ENCODE measurements around the gene ZNF467. TPM values are rescaled to one million over a fixed set of nuclear protein-coding genes. Genes with fewer than 3 reads are reported as not detected.
A peak's percentile ranks its signal among the peaks of the same experiment; 100 is the strongest.

The ZNF467 gene
- total RNA-seq, 2 donors from 2014 or later: 0.37 to 0.53 TPM

GRCh38 chr7:149751043-149751775, 22.2 kb downstream of the ZNF467 start:
- H3K4me1 Mint-ChIP-seq (ENCODE audit: low read depth): no peaks in the 10 kb centered on the region
- H3K9me3 Mint-ChIP-seq: peaks cover 0 to 4% of the 10 kb centered on the region in 2 donors
- H3K27me3 Mint-ChIP-seq (ENCODE audit: low read depth): no peaks in the 10 kb centered on the region
- H3K36me3 Mint-ChIP-seq (ENCODE audit: insufficient read depth in 2 of 2): peaks cover 0 to 2% of the 10 kb centered on the region in 2 donors
- H3K4me3 Mint-ChIP-seq: no peak overlapping the region
- no peak for ATAC-seq (replicated peaks in 1 of 2)
- no peak for DNase-seq
- no peak overlapping the region for H3K27ac Mint-ChIP-seq

- no peaks in the 10 kb centered on the region for H3K4me1 Mint-ChIP-seq (ENCODE audit: low read depth)
- H3K36me3 Mint-ChIP-seq (ENCODE audit: insufficient read depth in 2 of 2): peaks cover 0 to 2% of the 10 kb centered on the region in 2 donors
- ATAC-seq (replicated peaks in 1 of 2) (no peak), DNase-seq (no peak)
- peaks cover 0 to 4% of the 10 kb centered on the region in 2 donors for H3K9me3 Mint-ChIP-seq
- H3K27me3 Mint-ChIP-seq (ENCODE audit: low read depth): no peaks in the 10 kb centered on the region
- no peak overlapping the region for H3K27ac Mint-ChIP-seq
- H3K4me3 Mint-ChIP-seq: no peak overlapping the region
Observed at GRCh38 chr7:149750122-149750845, 23.1 kb downstream of the ZNF467 start.

- no peaks in the 10 kb centered on the region for H3K4me1 Mint-ChIP-seq (ENCODE audit: low read depth)
- no peak for ATAC-seq (replicated peaks in 1 of 2)
- peaks cover 0 to 2% of the 10 kb centered on the region in 2 donors for H3K36me3 Mint-ChIP-seq (ENCODE audit: insufficient read depth in 2 of 2)
- H3K9me3 Mint-ChIP-seq: peaks cover 0 to 4% of the 10 kb centered on the region in 2 donors
- no peak overlapping the region for H3K27ac Mint-ChIP-seq
- no peaks in the 10 kb centered on the region for H3K27me3 Mint-ChIP-seq (ENCODE audit: low read depth)
- no peak overlapping the region for H3K4me3 Mint-ChIP-seq
- no peak for DNase-seq
Observed at GRCh38 chr7:149748076-149748874, 25.1 kb downstream of the ZNF467 start.

- no peaks in the 10 kb centered on the region for H3K36me3 Mint-ChIP-seq (ENCODE audit: insufficient read depth in 2 of 2)
- DNase-seq (no peak), ATAC-seq (replicated peaks in 1 of 2) (no peak)
- peaks cover 35% of the 10 kb centered on the region for H3K27me3 Mint-ChIP-seq (ENCODE audit: low read depth)
- H3K9me3 Mint-ChIP-seq: no peaks in the 10 kb centered on the region
- H3K4me1 Mint-ChIP-seq (ENCODE audit: low read depth): peaks cover 10% of the 10 kb centered on the region
- H3K4me3 Mint-ChIP-seq: no peak overlapping the region
- no peak overlapping the region for H3K27ac Mint-ChIP-seq
Observed at GRCh38 chr7:149743476-149744255, 29.7 kb downstream of the ZNF467 start.

GRCh38 chr7:149742075-149742701, 31.2 kb downstream of the ZNF467 start:
- peaks cover 10% of the 10 kb centered on the region for H3K4me1 Mint-ChIP-seq (ENCODE audit: low read depth)

GRCh38 chr7:149741629-149742028, 31.8 kb downstream of the ZNF467 start:
- Mint-ChIP-seq H3K4me3 (peak overlapping the region; percentile 88 to 95), H3K4me1 (ENCODE audit: low read depth) (peaks cover 10% of the 10 kb centered on the region), H3K36me3 (ENCODE audit: insufficient read depth in 2 of 2) (no peaks in the 10 kb centered on the region), H3K9me3 (no peaks in the 10 kb centered on the region), H3K27me3 (ENCODE audit: low read depth) (peaks cover 49% of the 10 kb centered on the region), H3K27ac (peak overlapping the region; percentile 79)
- ATAC-seq (replicated peaks in 1 of 2) (peak; percentile 28 to 39), DNase-seq (no peak)

More at GRCh38 chr7:149742075-149742701, 31.2 kb downstream of the ZNF467 start:
- DNase-seq: peak; percentile 74
- H3K4me3 Mint-ChIP-seq: peak overlapping the region; percentile 88 to 95
- H3K27me3 Mint-ChIP-seq (ENCODE audit: low read depth): peaks cover 45% of the 10 kb centered on the region
- H3K27ac Mint-ChIP-seq: peak overlapping the region; percentile 79
- H3K9me3 Mint-ChIP-seq: no peaks in the 10 kb centered on the region
- ATAC-seq (replicated peaks in 1 of 2): peak; percentile 73 to 81
- H3K36me3 Mint-ChIP-seq (ENCODE audit: insufficient read depth in 2 of 2): no peaks in the 10 kb centered on the region

GRCh38 chr7:149736478-149737360, 36.7 kb downstream of the ZNF467 start:
- Mint-ChIP-seq H3K4me1 (ENCODE audit: low read depth) (peaks cover under 1% of the 10 kb centered on the region), H3K27me3 (ENCODE audit: low read depth) (peaks cover 46% of the 10 kb centered on the region), H3K36me3 (ENCODE audit: insufficient read depth in 2 of 2) (no peaks in the 10 kb centered on the region), H3K27ac (no peak overlapping the region), H3K4me3 (no peak overlapping the region), H3K9me3 (no peaks in the 10 kb centered on the region)
- ATAC-seq (replicated peaks in 1 of 2) (no peak), DNase-seq (no peak)

GRCh38 chr7:149735779-149736477, 37.5 kb downstream of the ZNF467 start:
- no peaks in the 10 kb centered on the region for H3K9me3 Mint-ChIP-seq

GRCh38 chr7:149735181-149735602, 38.2 kb downstream of the ZNF467 start:
- no peak overlapping the region for H3K4me3 Mint-ChIP-seq
- no peaks in the 10 kb centered on the region for H3K9me3 Mint-ChIP-seq
- ATAC-seq (replicated peaks in 1 of 2) (no peak), DNase-seq (no peak)
- no peaks in the 10 kb centered on the region for H3K4me1 Mint-ChIP-seq (ENCODE audit: low read depth)
- no peak overlapping the region for H3K27ac Mint-ChIP-seq
- peaks cover 34% of the 10 kb centered on the region for H3K27me3 Mint-ChIP-seq (ENCODE audit: low read depth)
- no peaks in the 10 kb centered on the region for H3K36me3 Mint-ChIP-seq (ENCODE audit: insufficient read depth in 2 of 2)

More at GRCh38 chr7:149735779-149736477, 37.5 kb downstream of the ZNF467 start:
- Mint-ChIP-seq H3K4me3 (no peak overlapping the region), H3K27me3 (ENCODE audit: low read depth) (peaks cover 41% of the 10 kb centered on the region), H3K36me3 (ENCODE audit: insufficient read depth in 2 of 2) (no peaks in the 10 kb centered on the region), H3K4me1 (ENCODE audit: low read depth) (no peaks in the 10 kb centered on the region), H3K27ac (no peak overlapping the region)
- no peak for ATAC-seq (replicated peaks in 1 of 2)
- DNase-seq: no peak

GRCh38 chr7:149734791-149735075, 38.7 kb downstream of the ZNF467 start:
- no peaks in the 10 kb centered on the region for H3K36me3 Mint-ChIP-seq (ENCODE audit: insufficient read depth in 2 of 2)
- no peak overlapping the region for H3K4me3 Mint-ChIP-seq
- H3K9me3 Mint-ChIP-seq: no peaks in the 10 kb centered on the region
- H3K27ac Mint-ChIP-seq: no peak overlapping the region
- H3K4me1 Mint-ChIP-seq (ENCODE audit: low read depth): no peaks in the 10 kb centered on the region
- H3K27me3 Mint-ChIP-seq (ENCODE audit: low read depth): peaks cover 30% of the 10 kb centered on the region
- ATAC-seq (replicated peaks in 1 of 2) (no peak), DNase-seq (no peak)
